ENCODE data around the gene FXYD6.
"Not testable (repeated sequence)": the region's sequence is repeated elsewhere in the genome, so short reads cannot be mapped to it uniquely, and the experiment has no call there.

The FXYD6 gene

DNA sequence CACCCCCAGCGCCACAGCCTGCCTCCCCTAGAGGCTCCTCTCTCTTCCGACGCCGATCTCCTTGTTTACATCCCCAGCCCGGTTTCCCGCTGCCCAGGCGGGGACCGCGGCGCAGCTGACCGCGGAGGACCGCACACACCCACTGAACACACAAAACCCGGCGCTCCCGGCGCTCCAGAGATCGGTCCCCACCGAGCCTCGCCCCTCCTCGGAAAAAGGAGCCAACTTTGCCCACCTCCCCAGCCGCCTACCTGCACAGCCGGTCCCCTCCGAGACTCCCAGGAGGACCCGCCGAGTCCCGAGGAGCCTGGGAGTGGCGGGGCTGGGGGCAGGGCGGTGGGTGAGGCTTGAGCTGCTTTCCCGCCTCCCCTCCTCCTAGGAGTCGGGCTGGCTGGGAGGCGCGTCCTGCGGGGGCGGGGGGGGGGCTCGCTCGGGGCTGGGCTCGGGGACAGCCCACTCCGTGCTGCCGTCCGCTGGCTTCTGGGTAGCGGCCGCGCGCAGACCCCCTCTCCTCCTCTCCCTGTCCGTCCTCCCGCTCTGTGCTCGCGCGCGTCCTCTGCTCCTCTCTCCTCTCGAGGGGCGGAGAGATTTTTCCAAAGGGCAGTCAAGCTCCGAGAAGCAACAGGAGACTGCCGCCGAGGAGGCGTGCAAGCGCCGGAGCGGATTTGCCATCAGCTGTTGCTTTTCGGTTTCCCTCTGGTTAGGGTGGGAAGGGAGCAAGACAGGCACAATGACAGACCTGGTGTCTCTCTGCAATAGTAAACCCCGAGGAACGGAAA lies at the start of gene FXYD6:
TSS of gene FXYD6 (minus strand) at position 318 of the 779 bp plus-strand sequence. CDS start 33,882 bp downstream, outside the sequence.
- TF ChIP-seq GATA1 (IDR thresholded peaks at IDR 0.05; ENCODE audit: low read depth, low read length) (no peak), POLR2A (IDR thresholded peaks at IDR 0.05; ENCODE audit: low read length) (no peak)
- no peak for DNase-seq

DNA sequence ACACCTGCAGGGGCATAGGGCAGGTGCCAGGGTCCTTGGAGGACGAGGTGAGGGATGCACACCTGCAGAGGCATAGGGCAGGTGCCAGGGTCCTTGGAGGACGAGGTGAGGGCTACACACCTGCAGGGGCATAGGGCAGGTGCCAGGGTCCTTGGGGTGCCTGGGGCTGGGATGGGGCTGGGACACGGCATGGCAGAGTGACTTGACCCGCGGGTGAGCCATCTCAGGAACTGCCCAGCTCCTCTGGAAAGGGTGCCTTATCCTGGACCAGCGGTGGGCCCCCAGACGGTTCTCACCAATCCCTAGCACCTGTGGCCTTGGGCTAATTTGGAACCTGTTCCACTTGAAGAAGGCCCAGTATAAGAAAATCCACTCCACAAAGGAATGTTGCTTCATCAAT lies 49.7 kb upstream of the FXYD6 start:
- DNase-seq: not testable (repeated sequence)

DNA sequence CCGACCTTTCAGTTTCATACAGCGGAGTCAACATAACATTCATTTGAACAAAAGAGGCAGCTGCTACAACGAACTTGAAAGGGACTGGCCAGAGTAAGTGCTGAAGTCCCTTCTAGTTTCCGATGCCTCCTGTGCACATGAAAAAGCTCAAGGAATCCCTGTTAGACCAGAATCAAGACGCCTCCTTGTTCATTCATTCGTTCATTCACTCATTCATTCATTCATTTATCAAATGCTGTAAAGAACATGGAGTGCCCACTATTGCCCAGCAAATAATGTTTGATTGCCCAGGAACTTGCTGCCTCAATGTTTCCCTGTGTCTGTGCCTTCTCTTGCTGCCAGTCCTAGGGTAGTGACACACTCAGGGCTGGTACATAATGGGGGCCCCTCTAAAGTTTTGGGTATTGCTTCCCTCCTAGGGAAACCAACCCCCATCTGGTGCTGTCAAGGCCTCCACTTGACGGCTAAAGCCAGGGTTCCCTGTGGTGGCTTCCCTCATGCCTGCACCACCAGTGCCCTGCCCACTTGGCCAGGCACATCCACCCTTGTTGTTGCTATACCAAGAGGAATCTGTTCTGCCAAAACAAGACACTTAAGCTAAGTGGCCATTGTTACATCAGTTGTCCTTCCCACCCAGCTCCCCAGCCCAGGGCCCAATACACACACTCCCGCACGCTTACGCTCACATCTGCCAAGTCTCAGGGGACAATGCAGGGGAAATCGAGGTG lies 48.9 kb upstream of the FXYD6 start:
- DNase-seq: no peak
- no peak for TF ChIP-seq POLR2A (IDR thresholded peaks at IDR 0.05; ENCODE audit: low read length)
- no peak for TF ChIP-seq GATA1 (IDR thresholded peaks at IDR 0.05; ENCODE audit: low read depth, low read length)

GRCh38 chr11:117924631-117925170 lies 48.2 kb upstream of the FXYD6 start:
- TF ChIP-seq POLR2A (IDR thresholded peaks at IDR 0.05; ENCODE audit: low read length): no peak
- no peak for TF ChIP-seq GATA1 (IDR thresholded peaks at IDR 0.05; ENCODE audit: low read depth, low read length)
- no peak for DNase-seq

GRCh38 chr11:117923773-117924172 lies 47.3 kb upstream of the FXYD6 start:
- TF ChIP-seq POLR2A (IDR thresholded peaks at IDR 0.05; ENCODE audit: low read length): no peak
- TF ChIP-seq GATA1 (IDR thresholded peaks at IDR 0.05; ENCODE audit: low read depth, low read length): no peak
- DNase-seq: no peak

GRCh38 chr11:117923275-117923674 lies 46.8 kb upstream of the FXYD6 start:
- TF ChIP-seq GATA1 (IDR thresholded peaks at IDR 0.05; ENCODE audit: low read depth, low read length) (no peak), POLR2A (IDR thresholded peaks at IDR 0.05; ENCODE audit: low read length) (no peak)
- DNase-seq: no peak

GRCh38 chr11:117921893-117922292 lies 45.4 kb upstream of the FXYD6 start:
- DNase-seq: no peak
- TF ChIP-seq POLR2A (IDR thresholded peaks at IDR 0.05; ENCODE audit: low read length) (no peak), GATA1 (IDR thresholded peaks at IDR 0.05; ENCODE audit: low read depth, low read length) (no peak)

- no peak for TF ChIP-seq GATA1 (IDR thresholded peaks at IDR 0.05; ENCODE audit: low read depth, low read length)
- TF ChIP-seq POLR2A (IDR thresholded peaks at IDR 0.05; ENCODE audit: low read length): no peak
- no peak for DNase-seq
Measured at GRCh38 chr11:117921456-117921855, 45.0 kb upstream of the FXYD6 start.

DNA sequence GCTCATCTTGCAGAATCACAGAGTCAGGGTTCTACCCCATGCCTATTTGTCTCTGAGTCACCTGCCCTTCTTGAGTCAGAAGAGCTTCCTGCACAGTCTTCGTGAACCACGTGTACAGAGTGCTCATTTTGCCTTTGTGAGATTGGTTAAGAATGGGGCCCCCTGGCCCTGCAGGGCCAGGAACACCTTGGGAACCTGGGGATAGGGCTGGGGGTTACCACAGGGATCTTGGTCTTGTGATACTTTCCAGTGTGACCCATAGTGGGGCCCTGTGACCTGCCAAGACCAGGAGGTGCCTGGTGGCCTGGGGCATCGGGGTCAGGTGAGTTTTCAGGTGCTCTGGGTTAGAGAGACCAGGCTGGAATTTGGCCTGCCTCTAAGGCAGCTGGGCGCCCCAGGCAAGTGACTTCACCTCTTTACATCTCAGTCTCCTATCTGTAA lies 43.3 kb upstream of the FXYD6 start:
- DNase-seq: no peak
- no peak for TF ChIP-seq POLR2A (IDR thresholded peaks at IDR 0.05; ENCODE audit: low read length)
- no peak for TF ChIP-seq GATA1 (IDR thresholded peaks at IDR 0.05; ENCODE audit: low read depth, low read length)

- no peak for TF ChIP-seq POLR2A (IDR thresholded peaks at IDR 0.05; ENCODE audit: low read length)
- no peak for TF ChIP-seq GATA1 (IDR thresholded peaks at IDR 0.05; ENCODE audit: low read depth, low read length)
- no peak for DNase-seq
Measured at GRCh38 chr11:117919341-117919740, 42.9 kb upstream of the FXYD6 start.

DNA sequence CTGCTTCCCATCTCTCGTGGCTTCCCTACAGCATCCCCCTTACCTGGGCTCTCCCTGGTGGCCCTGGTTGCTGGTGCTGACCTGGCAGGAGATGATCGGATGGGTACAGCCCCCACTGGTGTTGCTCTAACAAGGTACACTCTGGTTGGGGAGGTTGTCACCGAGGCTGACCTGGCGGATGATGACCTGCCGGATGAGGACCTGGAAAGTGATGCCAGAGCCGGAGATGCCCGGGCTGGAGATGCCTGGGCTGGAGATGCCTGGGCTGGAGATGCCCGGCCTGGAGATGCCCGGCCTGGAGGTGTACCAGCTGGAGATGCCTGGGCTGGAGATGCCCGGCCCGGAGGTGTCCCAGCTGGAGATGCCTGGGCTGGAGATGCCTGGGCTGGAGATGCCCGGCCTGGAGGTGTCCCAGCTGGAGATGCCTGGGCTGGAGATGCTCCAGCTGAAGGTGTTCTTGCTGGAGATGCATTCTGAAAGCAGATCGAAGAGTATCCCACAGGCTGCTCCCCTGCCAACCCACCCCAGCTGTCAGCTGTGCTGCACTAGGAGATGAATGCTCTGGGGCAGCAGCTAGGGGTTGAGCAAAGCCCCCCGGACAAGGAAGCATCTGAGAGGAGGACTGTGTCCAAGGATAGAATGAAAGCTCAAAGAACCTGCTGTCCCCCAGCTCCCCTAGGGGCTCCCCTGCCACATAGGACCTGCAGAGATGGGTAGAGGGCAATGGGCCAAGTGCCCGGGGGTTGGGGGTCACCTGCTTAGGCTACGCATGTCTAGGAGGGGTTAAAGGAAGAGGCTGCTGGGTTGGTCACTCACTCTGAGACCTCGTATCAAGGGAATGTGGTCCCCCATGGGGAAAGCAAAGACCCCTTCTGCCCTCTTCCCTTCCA lies 42.2 kb upstream of the FXYD6 start:
- DNase-seq: no peak
- no peak for TF ChIP-seq GATA1 (IDR thresholded peaks at IDR 0.05; ENCODE audit: low read depth, low read length)

DNA sequence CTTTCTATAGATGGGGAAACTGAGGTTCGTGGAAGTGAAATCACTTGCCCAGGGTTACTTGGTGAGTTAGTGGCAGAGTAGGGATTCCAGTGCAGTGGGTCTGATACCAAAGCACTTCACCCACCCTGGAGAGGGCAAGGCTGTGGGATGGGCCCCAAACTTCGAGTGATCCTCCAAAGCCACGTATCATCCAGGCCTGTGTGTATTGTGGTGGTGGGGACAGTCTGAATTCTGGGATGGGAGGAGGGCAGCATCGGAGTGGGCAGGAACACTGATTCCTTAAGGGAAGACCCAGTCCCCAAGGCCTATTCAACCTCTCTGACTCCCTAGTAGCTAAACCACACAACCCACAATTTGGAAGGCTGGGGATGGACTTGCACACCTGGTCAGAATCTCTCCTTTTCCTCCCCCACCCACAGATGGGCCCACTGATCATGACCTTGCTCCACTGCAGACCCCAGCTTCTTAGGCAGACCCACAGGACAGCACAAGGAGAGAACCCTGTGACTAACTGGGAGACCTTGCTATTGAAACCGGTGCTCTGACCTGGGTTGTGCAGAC lies 41.2 kb upstream of the FXYD6 start:
- TF ChIP-seq POLR2A (IDR thresholded peaks at IDR 0.05; ENCODE audit: low read length) (no peak), GATA1 (IDR thresholded peaks at IDR 0.05; ENCODE audit: low read depth, low read length) (no peak)
- DNase-seq: no peak

- TF ChIP-seq POLR2A (IDR thresholded peaks at IDR 0.05; ENCODE audit: low read length) (no peak), GATA1 (IDR thresholded peaks at IDR 0.05; ENCODE audit: low read depth, low read length) (no peak)
- DNase-seq: no peak
Measured at GRCh38 chr11:117916956-117917355, 40.5 kb upstream of the FXYD6 start.

Measured in erythroblast (primary cell).